ENCODE measurements around the gene CD4. TPM values are rescaled to one million over a fixed set of nuclear protein-coding genes. Genes with fewer than 3 reads are reported as not detected.

The CD4 gene
- total RNA-seq, 1 donor from 2014 or later: 0.62 TPM

DNA sequence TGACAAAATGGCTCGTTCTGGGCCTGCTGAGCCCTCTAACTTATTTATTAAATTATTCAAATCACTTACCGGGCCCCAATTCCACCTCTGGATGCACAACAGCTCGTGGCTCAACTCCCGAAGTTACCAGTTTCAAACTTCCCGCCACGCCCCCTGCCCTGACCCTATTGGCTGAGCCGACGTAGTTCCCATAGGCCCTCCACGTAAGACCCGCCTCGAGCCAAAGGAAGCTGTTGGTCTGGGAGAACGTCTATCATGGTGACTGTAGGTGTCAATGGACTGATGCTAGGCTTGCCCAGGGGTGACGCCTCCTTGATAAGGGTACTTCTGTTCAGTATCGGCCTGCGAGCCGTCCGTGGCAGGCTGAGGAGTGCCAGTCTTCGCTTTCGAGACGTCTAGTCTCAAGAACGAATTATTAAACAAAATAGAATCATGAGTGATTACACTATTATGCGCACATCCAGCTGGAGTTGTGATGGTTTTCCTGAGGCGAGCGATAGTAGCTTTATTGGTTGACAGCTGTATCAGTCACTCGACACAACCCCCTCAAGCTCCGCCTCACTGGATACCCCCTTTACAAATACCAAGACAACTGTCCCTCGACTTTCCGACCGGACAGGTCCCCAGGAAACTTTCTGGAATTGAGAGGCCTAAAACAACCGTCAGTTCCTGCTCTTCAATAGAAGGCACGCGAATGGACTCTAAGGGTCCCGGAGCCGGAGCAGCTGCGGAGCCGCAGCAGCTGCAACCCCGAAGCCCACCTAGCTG lies 62.0 kb downstream of the CD4 start, which contains the start of gene CDCA3:
CDCA3 (minus strand) TSS at position 134 of the 768 bp plus-strand sequence. CDS start 334 bp downstream, outside the sequence.
- H3K27me3 Mint-ChIP-seq (ENCODE audit: unreplicated experiment): no peaks in the 10 kb centered on the region
- H3K9me3 Mint-ChIP-seq (ENCODE audit: unreplicated experiment): no peaks in the 10 kb centered on the region
- peak within 1 kb of the TSS; percentile 97 for H3K4me3 Mint-ChIP-seq (ENCODE audit: unreplicated experiment)
- H3K4me1 Mint-ChIP-seq (ENCODE audit: unreplicated experiment): peaks cover 34% of the 10 kb centered on the region
- peak within 1 kb of the TSS; percentile 99 for H3K27ac Mint-ChIP-seq (ENCODE audit: unreplicated experiment)
- peak; percentile 96 for DNase-seq (ENCODE audit: extremely low spot score, unreplicated experiment)
- TF ChIP-seq CTCF (IDR thresholded peaks at IDR 0.05): no peak
- H3K36me3 Mint-ChIP-seq (ENCODE audit: unreplicated experiment): peaks cover 17% of the 10 kb centered on the region

DNA sequence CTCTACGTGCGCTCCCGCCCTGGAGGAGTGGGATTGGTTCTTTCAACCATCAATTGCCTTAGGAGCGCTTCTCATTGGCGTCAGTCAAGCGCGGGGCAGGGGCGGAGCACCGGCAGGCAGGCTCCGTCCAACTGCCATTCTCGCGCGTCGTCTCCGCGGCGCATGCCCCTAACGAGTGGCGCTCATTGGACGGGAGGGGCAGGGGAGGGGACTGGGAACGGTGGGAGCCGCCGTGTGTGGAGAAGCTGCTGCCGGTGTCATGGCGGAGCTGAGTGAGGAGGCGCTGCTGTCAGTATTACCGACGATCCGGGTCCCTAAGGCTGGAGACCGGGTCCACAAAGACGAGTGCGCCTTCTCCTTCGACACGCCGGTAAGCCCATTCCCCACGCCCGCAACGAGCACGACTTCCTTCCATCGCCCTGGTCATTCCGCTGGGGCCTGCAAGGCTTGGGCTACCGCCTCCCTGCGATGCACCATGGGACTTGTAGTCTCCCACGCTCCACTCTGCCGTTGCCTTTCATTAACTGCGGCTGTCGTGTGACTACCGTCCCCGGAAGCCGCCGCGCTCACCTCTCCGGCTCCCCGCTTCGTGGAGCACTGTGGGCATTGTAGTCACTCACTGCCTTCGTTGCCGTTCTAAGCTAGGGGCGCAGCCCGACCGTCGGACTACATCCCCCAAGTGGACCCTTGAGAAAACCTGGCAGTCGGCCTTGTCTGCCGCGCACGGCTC lies 62.8 kb downstream of the CD4 start, which contains the start of gene USP5:
USP5 (plus strand) TSS at position 230 of the 730 bp plus-strand sequence; CDS start at position 260, 30 bp downstream.
- H3K36me3 Mint-ChIP-seq (ENCODE audit: unreplicated experiment): peaks cover 13% of the 10 kb centered on the region
- peak; percentile 99 for DNase-seq (ENCODE audit: extremely low spot score, unreplicated experiment)
- peaks cover 34% of the 10 kb centered on the region for H3K4me1 Mint-ChIP-seq (ENCODE audit: unreplicated experiment)
- peak within 1 kb of the TSS; percentile 97 for H3K4me3 Mint-ChIP-seq (ENCODE audit: unreplicated experiment)
- H3K27ac Mint-ChIP-seq (ENCODE audit: unreplicated experiment): peak within 1 kb of the TSS; percentile 99
- no peaks in the 10 kb centered on the region for H3K27me3 Mint-ChIP-seq (ENCODE audit: unreplicated experiment)
- no peak for TF ChIP-seq CTCF (IDR thresholded peaks at IDR 0.05)
- no peaks in the 10 kb centered on the region for H3K9me3 Mint-ChIP-seq (ENCODE audit: unreplicated experiment)

- peak overlapping the region; percentile 97 for H3K4me3 Mint-ChIP-seq (ENCODE audit: unreplicated experiment)
- no peaks in the 10 kb centered on the region for H3K27me3 Mint-ChIP-seq (ENCODE audit: unreplicated experiment)
- no peaks in the 10 kb centered on the region for H3K9me3 Mint-ChIP-seq (ENCODE audit: unreplicated experiment)
- H3K36me3 Mint-ChIP-seq (ENCODE audit: unreplicated experiment): peaks cover 14% of the 10 kb centered on the region
- TF ChIP-seq CTCF (IDR thresholded peaks at IDR 0.05): no peak
- H3K27ac Mint-ChIP-seq (ENCODE audit: unreplicated experiment): peak overlapping the region; percentile 99
- peaks cover 34% of the 10 kb centered on the region for H3K4me1 Mint-ChIP-seq (ENCODE audit: unreplicated experiment)
- DNase-seq (ENCODE audit: extremely low spot score, unreplicated experiment): no peak
These were observed 63.5 kb downstream of the CD4 start for GRCh38 chr12:6852651-6853354.

- H3K9me3 Mint-ChIP-seq (ENCODE audit: unreplicated experiment): no peaks in the 10 kb centered on the region
- no peak for DNase-seq (ENCODE audit: extremely low spot score, unreplicated experiment)
- peaks cover 20% of the 10 kb centered on the region for H3K36me3 Mint-ChIP-seq (ENCODE audit: unreplicated experiment)
- H3K27ac Mint-ChIP-seq (ENCODE audit: unreplicated experiment): peak overlapping the region; percentile 99
- no peak for TF ChIP-seq CTCF (IDR thresholded peaks at IDR 0.05)
- peaks cover 34% of the 10 kb centered on the region for H3K4me1 Mint-ChIP-seq (ENCODE audit: unreplicated experiment)
- H3K27me3 Mint-ChIP-seq (ENCODE audit: unreplicated experiment): no peaks in the 10 kb centered on the region
- peak overlapping the region; percentile 97 for H3K4me3 Mint-ChIP-seq (ENCODE audit: unreplicated experiment)
These were observed 64.3 kb downstream of the CD4 start for GRCh38 chr12:6853626-6854025.

All from osteocyte (in vitro differentiated cells).